Endodermal cell (in vitro differentiated cells): ENCODE results near the gene TPST1. TPM values are rescaled to one million over a fixed set of nuclear protein-coding genes. Genes with fewer than 3 reads are reported as not detected.

Source experiments
- DNase-seq: peaks from one replicate; pipeline ENCODE4 v3.0.0-alpha.2; 2017
- H3K27ac ChIP-seq: 2 replicates; pipeline ENCODE4 v1.5.1; 2013; ENCODE audit warnings: mild to moderate bottlenecking, low read depth, low read length, moderate library complexity
- H3K27me3 ChIP-seq: 2 replicates; pipeline ENCODE4 v1.6.1; 2013; ENCODE audit warnings: mild to moderate bottlenecking, low read length, moderate library complexity; ENCODE audit not compliant: insufficient read depth, control insufficient read depth, poor library complexity, severe bottlenecking
- H3K36me3 ChIP-seq: 2 replicates; pipeline ENCODE4 v1.7.0; 2013; ENCODE audit warnings: mild to moderate bottlenecking, low read length, moderate library complexity; ENCODE audit not compliant: control insufficient read depth, insufficient read depth
- H3K4me1 ChIP-seq: one replicate; pipeline ENCODE4 v1.7.0; 2013; ENCODE audit warnings: low read length; ENCODE audit not compliant: control insufficient read depth, insufficient read depth
- H3K4me3 ChIP-seq: 2 replicates; pipeline ENCODE4 v1.5.1; 2013; ENCODE audit warnings: mild to moderate bottlenecking, low read length, moderate library complexity
- H3K9ac ChIP-seq: 2 replicates; pipeline ENCODE4 v1.6.1; 2013; ENCODE audit warnings: mild to moderate bottlenecking, low read length, moderate library complexity; ENCODE audit not compliant: poor library complexity, severe bottlenecking; ENCODE audit errors: extremely low read depth
- H3K9me3 ChIP-seq: 2 replicates; pipeline ENCODE4 v1.6.1; 2013; ENCODE audit warnings: mild to moderate bottlenecking, low read length, moderate library complexity; ENCODE audit not compliant: control insufficient read depth
- H3K27ac Mint-ChIP-seq: 2 replicates; pipeline ENCODE4 v1.8.0; 2020; ENCODE audit warnings: mixed read lengths
- H3K27me3 Mint-ChIP-seq: 2 replicates; pipeline ENCODE4 v1.8.0; 2021; ENCODE audit warnings: mild to moderate bottlenecking, mixed read lengths; ENCODE audit not compliant: insufficient read depth
- H3K36me3 Mint-ChIP-seq: 2 replicates; pipeline ENCODE4 v1.8.0; 2020; ENCODE audit warnings: low read depth, mixed read lengths
- H3K4me1 Mint-ChIP-seq: 2 replicates; pipeline ENCODE4 v1.8.0; 2020; ENCODE audit warnings: mixed read lengths
- H3K4me3 Mint-ChIP-seq: 2 replicates; pipeline ENCODE4 v1.8.0; 2020; ENCODE audit warnings: mild to moderate bottlenecking, moderate library complexity, mixed read lengths
- H3K9me3 Mint-ChIP-seq: 2 replicates; pipeline ENCODE4 v1.8.0; 2020; ENCODE audit warnings: mild to moderate bottlenecking, mixed read lengths
- WGBS, 2 experiments: methylation state at CpG; one replicate each; pipeline versions ENCODE4 v1.1.5 to v1.1.7; 2013; ENCODE audit warnings: missing lambda C conversion rate in 2 of 2, mixed read lengths in 1 of 2; ENCODE audit not compliant: insufficient coverage in 1 of 2, insufficient read length in 1 of 2; 5-methylcytosine and 5-hydroxymethylcytosine counted together
- total RNA-seq, 2 donors: library from RNA; stranded (reverse); fragmentation: NEBNext Ultra II Directional in 1 of 2; extraction: Animal tissue kit (Norgen Biotek cat#: 25700) in 1 of 2; gene quantifications; 2 replicates in 1 of 2; 3 replicates in 1 of 2; pipeline ENCODE4 v1.2.1, GENCODE V29; 2021
- TF ChIP-seq, protein P1 (sequence below): fragments of 200-600 bp; sonication (generic); conservative IDR thresholded peaks from 2 replicates; pipeline ENCODE4 v1.5.0; 2021; ENCODE audit warnings: antibody characterized with exemption, mild to moderate bottlenecking

Gene TPST1
- total RNA-seq, 2 donors from 2014 or later: 38.3 to 43.8 TPM

- TF ChIP-seq, protein P1, sequence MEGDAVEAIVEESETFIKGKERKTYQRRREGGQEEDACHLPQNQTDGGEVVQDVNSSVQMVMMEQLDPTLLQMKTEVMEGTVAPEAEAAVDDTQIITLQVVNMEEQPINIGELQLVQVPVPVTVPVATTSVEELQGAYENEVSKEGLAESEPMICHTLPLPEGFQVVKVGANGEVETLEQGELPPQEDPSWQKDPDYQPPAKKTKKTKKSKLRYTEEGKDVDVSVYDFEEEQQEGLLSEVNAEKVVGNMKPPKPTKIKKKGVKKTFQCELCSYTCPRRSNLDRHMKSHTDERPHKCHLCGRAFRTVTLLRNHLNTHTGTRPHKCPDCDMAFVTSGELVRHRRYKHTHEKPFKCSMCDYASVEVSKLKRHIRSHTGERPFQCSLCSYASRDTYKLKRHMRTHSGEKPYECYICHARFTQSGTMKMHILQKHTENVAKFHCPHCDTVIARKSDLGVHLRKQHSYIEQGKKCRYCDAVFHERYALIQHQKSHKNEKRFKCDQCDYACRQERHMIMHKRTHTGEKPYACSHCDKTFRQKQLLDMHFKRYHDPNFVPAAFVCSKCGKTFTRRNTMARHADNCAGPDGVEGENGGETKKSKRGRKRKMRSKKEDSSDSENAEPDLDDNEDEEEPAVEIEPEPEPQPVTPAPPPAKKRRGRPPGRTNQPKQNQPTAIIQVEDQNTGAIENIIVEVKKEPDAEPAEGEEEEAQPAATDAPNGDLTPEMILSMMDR: no peak
- Histone ChIP-seq H3K27ac (no peak overlapping the region), H3K27me3 (no peaks in the 10 kb centered on the region), H3K4me3 (no peak overlapping the region), H3K9me3 (peaks cover 4% of the 10 kb centered on the region), H3K36me3 (peaks cover 6% of the 10 kb centered on the region), H3K9ac (no peak overlapping the region), H3K4me1 (no peaks in the 10 kb centered on the region)
- WGBS, 2 experiments: 96 to 97% methylated on average over 9 to 32 of the region's 32 CpGs
- no peaks in the 10 kb centered on the region for H3K4me1 Mint-ChIP-seq
- no peaks in the 10 kb centered on the region for H3K27me3 Mint-ChIP-seq
- DNase-seq: no peak
- no peak overlapping the region for H3K27ac Mint-ChIP-seq
- no peak overlapping the region for H3K4me3 Mint-ChIP-seq
- H3K36me3 Mint-ChIP-seq: peaks cover 24% of the 10 kb centered on the region
- H3K9me3 Mint-ChIP-seq: peaks cover 8% of the 10 kb centered on the region
Observed at GRCh38 chr7:66377045-66377444, 171.9 kb downstream of the TPST1 start.

DNA sequence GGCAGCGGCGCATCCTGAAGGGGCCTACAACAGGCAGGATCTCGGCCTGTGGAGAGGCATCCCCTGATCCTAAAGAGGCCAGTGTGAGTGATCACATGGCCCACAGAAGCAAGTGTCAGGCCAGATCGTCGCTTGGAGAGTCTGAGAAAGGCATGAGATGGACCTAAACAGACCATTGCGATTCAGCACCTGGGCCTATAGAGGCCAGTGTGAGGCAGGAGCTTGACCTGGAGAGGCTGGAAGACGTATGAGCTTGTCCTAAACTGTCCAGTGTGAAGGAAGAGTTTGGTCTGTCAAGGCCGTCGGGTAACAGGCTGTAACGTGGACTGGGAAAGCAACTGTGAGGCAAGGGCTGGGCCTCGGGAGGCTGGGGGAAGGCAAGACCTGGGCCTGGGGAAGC, 172.6 kb downstream of the TPST1 start:
- Histone ChIP-seq H3K27me3 (no peaks in the 10 kb centered on the region), H3K4me1 (no peaks in the 10 kb centered on the region), H3K4me3 (no peak overlapping the region), H3K36me3 (peaks cover 6% of the 10 kb centered on the region), H3K27ac (no peak overlapping the region), H3K9me3 (peaks cover 4% of the 10 kb centered on the region), H3K9ac (no peak overlapping the region)
- Mint-ChIP-seq H3K4me1 (no peaks in the 10 kb centered on the region), H3K27ac (peak overlapping the region; percentile 22), H3K36me3 (peaks cover 28% of the 10 kb centered on the region), H3K27me3 (no peaks in the 10 kb centered on the region), H3K9me3 (peaks cover 8% of the 10 kb centered on the region), H3K4me3 (no peak overlapping the region)
- TF ChIP-seq, protein P1: no peak
- peak; percentile 48 for DNase-seq
- 91 to 94% methylated on average over 8 to 11 of the region's 11 CpGs for WGBS, 2 experiments

- H3K27ac Mint-ChIP-seq: no peak overlapping the region
- no peaks in the 10 kb centered on the region for H3K27me3 Mint-ChIP-seq
- H3K9me3 Mint-ChIP-seq: peaks cover 8% of the 10 kb centered on the region
- H3K4me1 Mint-ChIP-seq: no peaks in the 10 kb centered on the region
- H3K4me3 Mint-ChIP-seq: no peak overlapping the region
- Histone ChIP-seq H3K9ac (no peak overlapping the region), H3K9me3 (peaks cover 4% of the 10 kb centered on the region), H3K27me3 (no peaks in the 10 kb centered on the region), H3K27ac (no peak overlapping the region), H3K4me3 (no peak overlapping the region), H3K4me1 (no peaks in the 10 kb centered on the region), H3K36me3 (peaks cover 6% of the 10 kb centered on the region)
- WGBS, 2 experiments: 96 to 100% methylated on average over 4 to 6 of the region's 6 CpGs
- TF ChIP-seq, protein P1: no peak
- peaks cover 32% of the 10 kb centered on the region for H3K36me3 Mint-ChIP-seq
- DNase-seq: no peak
Observed at GRCh38 chr7:66379542-66380160, 174.5 kb downstream of the TPST1 start.
